GM18511 (cell line): ENCODE measurements around the gene COL25A1.

ENCODE experiments used
- ATAC-seq: cut with Tn5 transposase; IDR thresholded peaks from one replicate; pipeline ENCODE4 v1.9.1; 2021; ENCODE audit warnings: mild to moderate bottlenecking, moderate library complexity; ENCODE audit not compliant: unreplicated experiment

The COL25A1 gene

GRCh38 chr4:109216085-109216696 is 86.3 kb downstream of the COL25A1 start:
- ATAC-seq = no peak

- no peak for ATAC-seq
Measured at GRCh38 chr4:109215506-109215905, 87.0 kb downstream of the COL25A1 start.

GRCh38 chr4:109214622-109215301 is 87.7 kb downstream of the COL25A1 start:
- no peak for ATAC-seq

GRCh38 chr4:109213056-109213455 is 89.4 kb downstream of the COL25A1 start:
- no peak for ATAC-seq

GRCh38 chr4:109211671-109212070 is 90.8 kb downstream of the COL25A1 start:
- no peak for ATAC-seq

GRCh38 chr4:109209647-109210046 is 92.8 kb downstream of the COL25A1 start:
- ATAC-seq = no peak

- ATAC-seq = no peak
Measured at GRCh38 chr4:109207898-109208297, 94.6 kb downstream of the COL25A1 start.

GRCh38 chr4:109207061-109207460 is 95.4 kb downstream of the COL25A1 start:
- no peak for ATAC-seq

- no peak for ATAC-seq
Measured at GRCh38 chr4:109206620-109207019, 95.8 kb downstream of the COL25A1 start.

GRCh38 chr4:109205186-109205585 is 97.3 kb downstream of the COL25A1 start:
- ATAC-seq = no peak

GRCh38 chr4:109199585-109199984 is 102.9 kb downstream of the COL25A1 start:
- no peak for ATAC-seq

GRCh38 chr4:109195646-109196045 is 106.8 kb downstream of the COL25A1 start:
- ATAC-seq = no peak

- no peak for ATAC-seq
Measured at GRCh38 chr4:109191216-109191615, 111.2 kb downstream of the COL25A1 start.

GRCh38 chr4:109186458-109186945 is 116.0 kb downstream of the COL25A1 start:
- no peak for ATAC-seq

GRCh38 chr4:109185951-109186350 is 116.5 kb downstream of the COL25A1 start:
- ATAC-seq = no peak

- no peak for ATAC-seq
Measured at GRCh38 chr4:109185548-109185947, 116.9 kb downstream of the COL25A1 start.

GRCh38 chr4:109184491-109184961 is 117.9 kb downstream of the COL25A1 start:
- ATAC-seq = no peak

- no peak for ATAC-seq
Measured at GRCh38 chr4:109183931-109184490, 118.4 kb downstream of the COL25A1 start.

GRCh38 chr4:109182696-109183095 is 119.8 kb downstream of the COL25A1 start:
- ATAC-seq = no peak

- ATAC-seq = no peak
Measured at GRCh38 chr4:109179061-109179460, 123.4 kb downstream of the COL25A1 start.

GRCh38 chr4:109177096-109177810 is 125.2 kb downstream of the COL25A1 start:
- ATAC-seq = no peak
